PFSK-1 (cell line): Measurements from ENCODE around the gene F5.

Source experiments
- POLR2AphosphoS5 ChIP-seq: IDR thresholded peaks from 2 replicates; pipeline ENCODE4 v1.6.1; 2012; ENCODE audit warnings: low read depth, mild to moderate bottlenecking, control low read depth, low read length, moderate library complexity
- SIN3A ChIP-seq: IDR thresholded peaks from 2 replicates; pipeline ENCODE4 v1.6.1; 2012; ENCODE audit warnings: mild to moderate bottlenecking, low read length, moderate library complexity, borderline replicate concordance; ENCODE audit not compliant: insufficient read depth
- TAF1 ChIP-seq: IDR thresholded peaks from 2 replicates; pipeline ENCODE4 v1.6.1; 2012; ENCODE audit warnings: low read length, control low read depth, borderline replicate concordance; ENCODE audit not compliant: insufficient read depth

- TF ChIP-seq TAF1 (no peak), SIN3A (no peak), POLR2AphosphoS5 (no peak)
These were observed 112.9 kb downstream of the F5 start for GRCh38 chr1:169473347-169473746.
